NCI-H1092 (cell line): Measurements from ENCODE around the gene NAE1.
"Not testable (repeated sequence)": the region's sequence is repeated elsewhere in the genome, so short reads cannot be mapped to it uniquely, and the experiment has no call there.

ENCODE experiments used
- DNase-seq: peaks from one replicate; lab custom pipeline; 2025; lab: John Stamatoyannopoulos, UW

The NAE1 gene

DNA sequence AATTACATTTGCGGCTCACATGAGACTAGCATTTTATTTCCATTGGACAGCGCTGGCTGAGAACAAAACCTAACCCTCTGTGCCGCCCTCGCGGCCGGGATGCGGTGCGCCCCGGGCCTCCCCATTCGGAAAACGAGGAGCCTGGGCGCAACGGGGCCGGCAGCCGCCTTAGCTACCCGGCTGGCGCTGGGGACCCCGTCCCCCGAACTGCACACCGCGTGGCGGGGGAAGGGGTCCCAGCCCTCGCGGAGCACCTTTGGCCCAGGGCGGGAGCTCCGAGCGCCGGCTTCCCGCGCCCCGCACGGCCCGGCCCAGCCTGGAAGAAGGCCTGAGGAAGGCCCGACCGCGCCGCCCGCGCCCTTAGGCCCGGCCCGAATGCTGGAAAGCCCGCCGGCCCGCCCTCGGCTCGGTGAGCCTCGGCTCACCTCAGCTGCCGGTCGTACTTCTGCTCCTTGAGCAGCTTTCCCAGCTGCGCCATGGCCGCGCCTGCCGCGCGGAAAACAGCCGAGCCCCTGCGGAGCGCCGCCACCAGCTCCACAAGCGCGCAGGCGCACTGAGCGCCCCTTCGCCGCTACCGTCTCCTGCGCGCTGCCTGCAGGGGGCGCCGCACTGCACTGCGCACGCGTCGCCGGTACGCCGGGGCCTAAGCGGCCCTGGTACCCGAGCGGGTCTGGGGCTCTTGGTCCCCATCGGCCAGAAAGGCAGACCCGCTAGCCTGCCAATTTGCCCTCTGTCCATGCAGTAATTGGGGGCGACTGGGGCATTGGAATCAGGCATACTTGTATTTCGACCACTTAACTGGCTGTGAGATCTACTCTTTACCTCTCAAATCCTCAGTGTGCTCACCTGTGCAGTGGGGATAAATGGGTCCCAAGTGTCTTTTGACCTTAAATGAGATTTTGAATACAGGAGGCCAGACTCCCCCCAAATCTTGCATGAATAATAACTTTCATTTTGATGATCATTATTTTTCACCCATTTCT, at the start of gene NAE1:
TSS of gene NAE1 (minus strand) at position 555 of the 983 bp plus-strand sequence. CDS start at position 478, 77 bp downstream.
- DNase-seq = peak; percentile 87

DNA sequence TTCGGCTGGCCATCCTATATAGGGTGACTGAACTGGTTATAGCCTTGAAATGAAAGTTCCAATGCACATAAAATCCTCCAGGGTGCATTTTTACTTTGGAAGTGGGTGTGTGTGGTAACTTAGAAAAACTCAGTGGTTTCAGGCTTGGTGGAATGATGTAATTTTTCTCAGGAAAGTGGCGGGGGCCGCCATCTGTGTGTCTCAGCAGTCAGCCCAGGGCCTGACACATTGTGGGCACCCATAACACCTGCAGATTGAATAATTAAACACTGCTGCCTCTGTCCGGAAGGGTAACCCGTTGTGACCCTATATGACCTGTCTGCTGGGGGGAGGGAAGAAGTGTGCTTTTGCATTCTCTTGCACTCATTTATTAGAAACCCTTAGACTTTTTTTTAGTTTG, 47.3 kb upstream of the NAE1 start:
- no peak for DNase-seq

DNA sequence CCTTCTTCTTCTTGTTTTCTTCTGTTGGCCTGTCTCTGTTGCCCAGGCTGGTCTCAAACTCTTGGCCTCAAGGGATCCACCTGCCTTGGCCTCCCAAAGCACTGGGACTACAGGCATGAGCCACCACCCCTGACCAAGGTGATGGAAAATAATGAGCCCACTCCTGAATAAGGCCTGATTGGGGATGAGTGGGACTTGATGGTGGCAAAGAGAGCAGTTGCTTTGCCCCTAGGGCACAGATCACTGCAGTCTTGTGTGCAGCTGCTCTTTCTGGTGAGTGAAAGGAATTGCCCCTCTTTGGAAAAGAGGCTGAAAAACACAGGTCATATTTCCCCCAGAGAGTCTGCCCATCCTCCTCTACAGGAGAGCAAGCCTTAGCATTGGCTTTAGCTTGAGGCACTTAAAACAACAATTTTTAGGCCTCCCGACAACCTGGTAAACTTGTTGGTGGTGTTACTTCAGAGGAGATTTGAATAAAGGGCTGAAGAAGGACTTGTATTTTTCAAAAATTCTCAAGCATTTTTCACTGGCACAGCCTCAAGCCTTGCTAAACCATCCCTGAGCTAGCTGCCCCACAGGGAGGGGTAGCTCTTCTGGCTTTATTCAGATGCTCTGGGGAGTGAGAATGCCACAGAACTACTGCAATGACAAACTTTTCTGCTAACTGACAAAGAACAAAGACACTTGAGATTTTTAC, 43.5 kb upstream of the NAE1 start:
- DNase-seq = no peak

DNA sequence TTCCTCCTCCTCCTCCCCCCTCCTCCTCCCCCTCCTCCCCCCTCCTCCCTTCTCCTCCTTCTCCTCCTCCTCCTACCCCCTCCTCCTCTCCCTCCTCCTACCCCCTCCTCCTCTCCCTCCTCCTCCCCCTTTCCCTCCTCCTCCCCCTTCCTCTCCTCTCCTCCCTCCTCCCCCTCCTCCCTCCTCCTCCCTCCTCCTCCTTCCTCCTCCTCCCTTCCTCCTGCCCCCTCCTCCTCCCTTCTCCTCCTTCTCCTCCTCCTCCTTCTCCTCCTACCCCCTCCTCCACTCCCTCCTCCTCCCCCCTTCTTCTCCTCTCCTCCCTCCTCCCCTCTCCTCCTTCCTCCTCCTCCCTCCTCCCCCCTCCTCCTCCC, 42.9 kb upstream of the NAE1 start:
- no peak for DNase-seq

DNA sequence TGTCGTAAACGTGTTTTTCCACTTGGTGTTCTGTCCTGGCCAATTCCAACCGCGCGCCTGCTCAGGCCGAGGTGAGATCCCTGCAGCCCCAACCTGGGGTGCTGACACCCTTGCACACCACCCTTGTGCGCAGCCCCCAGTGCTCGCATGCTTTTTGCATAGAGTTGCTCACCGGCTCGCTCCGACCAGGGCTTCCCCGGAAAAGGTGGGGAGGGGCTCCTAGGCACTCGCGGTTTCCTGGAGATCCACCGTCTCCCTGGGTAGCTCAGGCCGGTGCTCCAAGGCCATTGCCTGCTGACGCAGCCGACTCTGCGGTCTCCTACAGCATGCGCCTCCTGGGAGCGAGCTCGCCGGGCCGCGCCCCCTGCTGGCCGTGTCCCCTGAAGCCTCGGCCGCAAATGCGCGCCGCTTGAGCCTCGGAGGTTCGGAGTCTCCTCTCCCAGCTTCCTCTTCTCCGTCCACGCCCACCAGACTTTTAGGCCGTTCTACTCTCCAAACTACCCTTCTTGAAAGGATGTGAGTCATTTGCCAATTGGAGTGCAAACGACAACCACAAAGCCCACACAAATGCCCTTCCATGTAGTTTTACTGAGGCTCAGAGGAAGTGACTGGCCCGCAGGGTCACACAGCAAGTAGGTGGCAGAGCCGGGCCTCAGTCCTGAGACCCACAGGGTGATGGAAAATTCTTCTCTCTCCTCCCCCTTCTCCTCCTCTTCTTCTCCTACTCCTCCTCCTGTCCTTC, 42.3 kb upstream of the NAE1 start:
- peak; percentile 74 for DNase-seq

DNA sequence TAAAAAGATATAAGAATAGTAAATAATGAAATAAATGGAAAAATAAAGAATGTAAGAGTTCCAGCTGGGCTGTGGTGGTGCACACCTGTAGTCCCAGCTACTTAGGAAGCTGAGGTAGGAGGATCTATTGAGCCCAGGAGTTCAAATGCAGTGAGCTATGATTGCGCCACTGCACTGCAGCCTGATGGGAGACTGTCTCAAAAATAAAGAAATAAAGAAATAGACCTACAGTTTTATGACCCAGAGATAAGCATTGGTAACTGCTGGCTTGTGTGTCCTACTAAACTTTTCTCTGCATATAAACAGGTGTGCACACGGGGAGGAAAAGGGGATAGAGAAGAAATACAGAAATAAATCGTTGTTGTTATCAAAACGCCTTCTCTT, 41.8 kb upstream of the NAE1 start:
- DNase-seq = no peak

DNA sequence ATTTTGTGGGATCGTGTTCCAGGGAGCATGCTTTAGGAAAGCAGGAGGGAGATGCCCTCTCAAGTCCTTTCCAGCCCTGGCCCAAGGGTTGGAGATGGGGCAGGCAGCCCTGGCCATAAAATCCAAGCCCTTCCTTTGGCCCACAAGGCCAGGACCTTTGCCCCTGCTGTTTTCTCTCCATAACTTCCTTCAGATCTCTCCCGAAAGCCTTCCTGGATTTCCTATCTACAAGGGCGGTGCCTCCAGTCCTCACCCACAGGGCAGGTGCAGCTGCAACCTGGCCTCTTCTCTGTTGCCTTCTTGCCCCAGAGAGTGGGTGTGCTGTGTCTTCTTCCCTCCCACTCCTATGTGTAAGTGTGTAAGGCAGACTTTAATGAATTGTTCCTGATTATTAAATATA, 41.1 kb upstream of the NAE1 start:
- no peak for DNase-seq

DNA sequence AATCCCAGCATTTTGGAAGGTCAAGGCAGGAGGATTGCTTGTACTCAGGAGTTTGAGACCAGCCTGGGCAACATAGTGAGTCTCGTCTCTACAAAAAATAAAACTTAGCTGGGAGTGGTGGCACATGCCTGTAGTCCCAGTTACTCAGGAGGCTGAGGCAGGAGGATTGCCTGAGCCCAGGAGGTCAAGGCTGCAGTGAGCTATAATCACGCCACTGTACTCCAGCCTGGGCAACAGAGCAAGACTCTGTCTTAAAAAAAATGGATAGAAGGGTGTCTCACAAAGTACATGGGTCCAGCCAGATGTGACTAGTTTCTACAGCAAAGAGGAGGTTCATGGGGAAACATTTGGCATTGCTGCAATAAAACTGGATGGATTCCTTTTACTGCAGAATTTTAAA, 40.6 kb upstream of the NAE1 start:
- not testable (repeated sequence) for DNase-seq

DNA sequence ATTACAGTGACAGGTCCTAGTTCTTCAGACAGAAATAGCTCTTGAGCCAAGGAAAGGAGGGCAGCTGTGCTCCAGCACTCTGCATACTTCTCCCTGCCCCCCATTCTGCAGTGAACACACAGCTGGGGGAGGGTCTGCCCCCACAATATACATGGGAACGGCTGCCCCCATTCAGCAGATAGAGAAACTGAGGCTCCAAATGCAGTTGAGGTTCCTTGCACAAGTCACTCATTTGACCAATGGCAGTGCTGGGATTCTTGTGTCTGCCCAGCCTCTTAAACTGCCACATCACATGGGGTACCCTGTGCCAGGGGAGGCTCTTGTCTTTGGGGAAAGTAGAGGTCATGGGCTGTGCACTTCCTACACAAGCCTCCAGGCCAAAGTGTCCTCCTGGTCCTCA, 38.6 kb upstream of the NAE1 start:
- DNase-seq = no peak

DNA sequence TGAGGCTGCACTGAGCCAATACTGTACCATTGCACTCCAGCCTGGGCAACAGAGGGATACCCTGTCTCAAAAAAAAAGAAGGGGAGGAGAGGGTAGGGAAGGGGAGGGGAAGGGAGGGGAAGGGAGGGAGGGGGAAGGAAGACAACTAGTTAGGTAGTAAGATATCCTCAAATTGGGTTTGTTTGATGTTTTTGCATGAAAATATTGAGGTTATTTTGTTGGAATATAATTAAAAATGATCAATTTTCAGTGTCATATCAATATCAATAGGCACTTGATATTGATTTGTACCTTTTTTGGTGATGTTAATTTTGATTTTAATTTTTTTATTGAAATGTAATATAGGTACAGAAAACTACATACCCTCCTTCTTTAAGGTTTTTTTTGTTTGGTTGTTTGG, 32.9 kb upstream of the NAE1 start:
- DNase-seq = no peak

DNA sequence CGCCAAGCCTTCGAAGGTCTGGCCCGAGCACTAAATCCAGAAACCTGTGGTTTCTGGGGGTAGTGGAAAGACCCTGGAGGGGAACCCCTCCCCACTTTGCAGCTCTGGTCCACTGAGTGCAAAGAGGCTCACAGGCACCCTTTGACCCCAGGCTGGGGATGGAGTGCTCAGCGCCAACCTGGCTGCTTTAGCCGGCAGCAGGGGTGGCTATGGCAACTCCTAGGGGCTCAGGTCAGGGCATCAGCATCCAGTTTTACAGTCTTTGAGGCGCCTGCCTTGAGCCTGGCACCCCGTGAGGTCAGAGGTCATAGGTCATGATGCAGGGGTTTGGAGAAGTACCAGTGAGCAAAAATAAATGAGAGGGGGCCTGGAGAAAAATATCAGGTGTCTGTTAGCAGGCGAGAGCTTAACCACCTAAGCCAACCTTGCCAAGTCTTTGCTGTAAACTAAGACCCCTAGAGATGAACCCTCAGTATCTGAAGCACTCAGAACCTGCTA, 31.3 kb upstream of the NAE1 start:
- DNase-seq = no peak

DNA sequence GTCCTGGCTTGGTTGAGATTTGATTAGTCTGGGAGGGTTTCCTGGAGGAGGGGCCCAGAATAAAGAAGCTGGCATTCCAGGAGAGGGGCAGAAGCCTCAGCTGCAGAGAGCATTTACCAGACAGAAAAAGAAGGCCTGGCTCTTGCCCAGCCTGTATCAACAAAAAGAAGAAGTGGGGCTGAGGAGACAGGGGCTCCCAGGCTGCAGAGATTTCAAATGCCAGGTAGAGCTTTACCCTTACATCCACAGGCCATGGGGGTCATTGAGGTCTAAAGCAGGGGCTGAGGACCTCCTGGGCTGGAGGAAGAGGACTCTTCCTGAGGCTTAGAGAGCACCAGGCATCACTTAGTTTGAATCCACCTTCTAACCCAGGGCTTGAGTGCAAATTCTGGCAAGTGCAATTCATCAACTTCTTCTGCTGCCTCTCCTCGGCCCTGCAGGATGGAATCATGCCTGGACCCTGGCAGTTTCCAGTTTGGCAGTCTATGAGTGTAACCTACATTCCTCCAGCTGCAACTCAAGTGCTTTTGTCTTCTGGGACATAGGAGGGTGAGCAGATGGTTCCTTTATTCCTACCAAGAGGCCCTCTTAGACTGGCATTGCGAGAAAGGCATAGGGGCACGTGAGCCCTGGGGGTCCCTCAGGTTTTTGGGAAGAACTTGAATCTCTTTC, 28.8 kb upstream of the NAE1 start:
- no peak for DNase-seq

DNA sequence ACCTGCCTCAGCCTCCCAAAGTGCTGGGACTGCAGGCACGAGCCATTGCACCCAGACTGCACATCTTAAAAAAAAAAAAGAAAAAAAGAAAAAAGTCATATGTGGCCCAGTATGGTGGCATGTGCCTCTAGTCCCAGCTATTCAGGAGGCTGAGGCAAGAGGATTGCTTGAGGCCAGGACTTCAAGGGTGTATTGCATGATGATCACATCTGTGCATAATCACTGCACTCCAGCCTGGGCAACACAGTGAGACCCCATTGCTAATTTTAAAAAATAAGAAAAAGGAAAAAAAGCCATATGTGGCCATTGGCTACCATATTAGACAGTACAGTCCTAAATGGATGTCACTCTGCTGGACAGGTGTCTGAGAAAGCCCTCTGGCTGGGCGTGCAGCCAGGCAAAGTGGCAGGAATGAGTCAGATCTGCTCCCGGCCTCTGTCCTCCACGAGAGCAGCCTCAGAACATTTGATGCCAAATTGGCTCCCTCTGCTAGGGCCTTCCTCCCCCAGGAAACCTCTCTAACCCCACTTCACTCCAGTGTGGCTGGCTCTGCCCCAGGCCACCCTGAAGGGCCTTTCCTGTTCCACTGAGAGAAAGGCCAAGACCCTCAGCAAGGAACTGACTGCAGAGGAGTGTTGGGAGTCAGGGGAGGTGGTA, 28.1 kb upstream of the NAE1 start:
- peak; percentile 45 for DNase-seq

DNA sequence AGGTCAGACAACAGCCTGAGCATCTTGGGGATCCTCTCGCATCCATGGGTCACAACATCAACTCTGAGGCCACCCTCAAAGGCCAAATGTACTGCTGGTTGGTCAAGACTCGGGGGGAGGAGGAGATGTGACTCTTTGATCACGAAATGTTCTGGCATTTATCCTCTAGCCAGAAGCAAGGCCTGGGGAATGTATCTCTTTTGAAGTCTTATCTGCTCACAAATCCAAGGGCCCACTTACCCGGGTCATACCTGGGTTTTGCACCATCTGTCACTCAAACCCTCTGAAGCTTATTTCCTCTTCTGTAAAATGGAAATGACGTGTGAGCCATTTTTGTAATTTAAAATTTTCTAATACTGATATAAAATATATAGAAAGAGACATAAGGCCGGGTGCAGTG, 26.7 kb upstream of the NAE1 start:
- DNase-seq = no peak

DNA sequence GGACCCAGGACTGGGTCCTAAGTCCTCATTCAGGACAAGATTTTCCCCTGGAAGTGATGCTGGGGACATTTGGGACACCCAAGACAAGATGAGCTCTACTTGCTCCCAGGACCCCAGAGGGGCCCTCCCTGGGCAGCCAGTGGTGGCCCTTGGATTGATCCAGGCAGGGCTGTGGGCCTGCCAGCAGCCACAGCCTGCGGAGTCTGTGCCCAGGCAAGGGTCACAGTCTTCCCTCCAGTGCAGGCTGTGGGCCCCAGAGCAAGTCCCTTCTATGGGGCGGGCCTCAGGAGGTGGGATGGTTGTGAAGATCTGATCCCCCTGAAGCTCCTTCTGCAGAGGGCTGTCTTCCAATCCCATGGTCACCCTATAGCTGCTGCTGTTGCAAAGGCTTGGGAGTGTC, 26.0 kb upstream of the NAE1 start:
- no peak for DNase-seq

DNA sequence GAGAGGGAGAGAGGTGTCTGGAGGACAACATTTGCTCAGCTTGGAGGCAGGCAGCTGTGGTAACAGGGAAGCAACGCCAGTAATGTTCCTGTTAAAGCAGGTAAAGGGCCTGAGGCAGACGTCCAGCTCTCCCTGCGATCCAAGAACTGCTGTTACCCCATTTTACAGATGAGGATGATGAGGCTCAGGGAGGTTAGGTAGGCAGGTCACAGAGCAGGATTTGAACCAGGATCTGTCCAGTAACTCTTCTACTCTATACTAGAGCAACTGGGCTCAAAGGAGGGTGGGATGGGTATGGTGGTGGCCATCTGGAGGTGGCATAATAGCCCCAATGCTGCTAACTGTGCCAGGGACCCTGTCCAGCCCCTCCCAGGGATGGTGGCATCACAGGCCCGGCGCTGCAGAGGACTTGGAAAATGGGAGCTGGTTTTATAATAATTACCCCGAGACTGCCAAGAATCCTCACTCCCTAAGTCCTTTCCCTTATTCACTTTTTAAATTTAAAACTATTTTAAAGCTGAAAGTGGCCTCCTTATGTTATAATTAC, 25.5 kb upstream of the NAE1 start:
- no peak for DNase-seq

DNA sequence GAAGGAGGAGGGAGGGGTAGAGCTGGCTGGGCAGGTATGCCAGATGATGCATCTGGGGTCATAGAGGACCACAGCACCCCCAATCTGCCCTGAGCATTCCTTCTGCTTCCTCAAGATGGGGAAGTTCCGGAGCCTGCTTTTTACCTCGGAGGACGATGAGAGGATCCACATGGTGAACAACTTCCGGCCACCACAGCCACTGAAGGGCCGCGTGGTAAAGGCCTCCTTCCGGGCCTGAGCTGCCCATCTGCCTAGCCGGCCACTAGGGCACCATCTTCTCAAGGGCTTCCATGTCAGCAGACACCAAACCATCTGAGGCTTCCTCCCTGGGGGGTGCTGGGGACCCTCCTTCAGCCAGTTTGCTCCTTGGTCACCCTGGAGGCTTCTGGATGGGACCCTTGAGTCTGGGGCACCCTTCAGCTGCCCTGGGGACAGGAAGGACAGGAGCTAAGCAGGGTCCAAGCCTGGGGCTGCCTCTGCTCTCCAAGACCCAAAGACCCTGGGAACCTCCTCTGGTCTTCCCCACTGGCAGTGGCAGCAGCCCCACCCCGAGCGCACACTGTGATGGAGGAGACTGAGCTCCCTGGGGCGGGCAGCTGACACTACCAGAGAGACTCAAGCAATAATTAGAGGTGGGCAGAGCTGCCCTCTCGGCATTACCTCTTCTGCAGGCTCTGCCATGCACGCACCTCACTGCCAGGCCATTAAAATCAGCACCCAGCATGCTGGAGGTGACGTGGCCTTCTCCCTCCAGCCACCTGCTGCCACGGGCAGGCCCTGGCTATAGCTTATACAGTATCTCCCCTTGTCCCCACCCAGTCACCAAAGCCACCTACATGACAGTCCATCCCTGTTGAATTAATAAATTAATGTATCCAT, 22.7 kb upstream of the NAE1 start:
- no peak for DNase-seq

DNA sequence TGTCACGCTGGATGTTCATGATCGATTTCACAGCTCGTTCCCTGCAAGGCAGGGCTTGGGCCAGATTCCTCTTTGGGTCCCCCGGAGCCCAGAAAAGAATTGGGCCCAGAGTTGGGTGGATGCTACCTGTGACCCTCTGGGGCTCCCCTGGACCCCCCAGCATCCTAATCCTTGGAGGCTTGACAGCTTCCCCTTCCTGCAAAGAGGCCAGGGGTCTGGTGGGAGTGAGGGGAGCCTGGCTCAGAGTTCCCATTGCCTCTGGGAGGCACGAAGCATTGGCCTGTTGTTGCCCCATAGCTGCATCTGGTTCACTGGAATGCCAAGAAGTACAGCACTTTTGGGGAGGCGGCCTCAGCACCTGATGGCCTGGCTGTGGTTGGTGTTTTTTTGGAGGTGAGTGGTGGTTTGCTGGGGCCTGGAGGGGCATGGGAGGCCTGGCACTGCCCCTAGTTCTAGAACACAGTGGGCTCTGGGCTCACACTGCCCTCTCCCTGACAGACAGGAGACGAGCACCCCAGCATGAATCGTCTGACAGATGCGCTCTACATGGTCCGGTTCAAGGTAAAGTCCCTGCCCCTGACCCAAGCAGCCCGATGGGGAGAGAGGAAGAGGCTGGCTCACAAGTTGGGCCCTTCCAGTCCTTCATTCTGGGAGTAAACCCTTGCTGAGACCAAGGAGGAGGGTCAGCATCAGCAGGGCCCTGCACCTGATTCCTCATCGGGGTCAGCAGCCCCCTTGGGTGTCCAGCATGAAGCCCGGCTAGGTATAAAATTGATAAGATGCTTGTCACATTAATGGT, 20.6 kb upstream of the NAE1 start:
- no peak for DNase-seq

DNA sequence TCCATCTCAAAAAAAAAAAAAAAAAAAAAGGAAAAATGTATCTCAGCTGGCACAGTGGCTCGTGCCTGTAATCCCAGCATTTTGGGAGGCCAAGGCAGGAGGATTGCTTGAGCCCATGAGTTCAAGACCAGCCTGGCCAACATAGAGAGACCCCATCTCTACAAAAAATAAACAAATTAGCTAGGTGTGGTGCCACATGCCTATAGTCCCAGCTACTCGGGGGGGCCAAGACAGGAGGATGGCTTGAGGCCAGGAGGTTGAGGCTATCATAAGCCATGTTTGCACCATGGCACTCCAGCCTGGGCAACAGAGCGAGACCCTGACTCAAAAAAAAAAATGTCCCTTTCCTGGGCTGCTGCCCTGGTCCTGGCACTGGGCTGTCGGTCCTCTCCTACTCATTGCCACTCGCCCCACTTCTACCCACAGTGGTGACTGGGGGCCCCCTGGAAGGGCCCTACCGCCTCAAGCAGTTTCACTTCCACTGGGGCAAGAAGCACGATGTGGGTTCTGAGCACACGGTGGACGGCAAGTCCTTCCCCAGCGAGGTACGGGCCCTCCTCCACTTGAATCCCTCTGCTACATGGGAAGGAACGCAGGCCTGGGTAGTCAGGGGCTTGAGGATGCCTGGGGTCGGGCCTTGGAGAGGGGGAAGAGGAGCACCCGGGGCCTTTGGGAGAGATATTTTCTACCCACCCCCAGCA, 19.5 kb upstream of the NAE1 start:
- no peak for DNase-seq
